Activated CD4-positive, alpha-beta T cell treated with anti-CD3 and anti-CD28 coated beads for 36 hours (primary cell): Measurements from ENCODE around the gene PTPRG. TPM values are rescaled to one million over a fixed set of nuclear protein-coding genes. Genes with fewer than 3 reads are reported as not detected.

ENCODE experiments used
- ATAC-seq: fragments of 200-7000 bp; cut with Tn5 transposase; one replicate; pipeline ENCODE4 v1.10.0; 2021; ENCODE audit warnings: mild to moderate bottlenecking, moderate library complexity
- CTCF ChIA-PET: fragments of 350-600 bp; sonication (Branson Sonifier 250); formaldehyde crosslinking; loops from one replicate; lab custom pipeline; 2021; ENCODE audit warnings: antibody characterized with exemption; lab: Charles Lee
- POLR2A ChIA-PET: fragments of 350-600 bp; sonication (Branson Sonifier 250); formaldehyde crosslinking; loops from one replicate; lab custom pipeline; 2021; ENCODE audit warnings: antibody characterized with exemption, inconsistent platforms; lab: Charles Lee
- DNase-seq: peaks from one replicate; pipeline ENCODE4 v3.0.0-alpha.2; 2020
- H3K27ac Mint-ChIP-seq: one replicate; pipeline ENCODE4 v1.8.0; 2021; ENCODE audit warnings: mixed read lengths
- H3K27me3 Mint-ChIP-seq: one replicate; pipeline ENCODE4 v1.8.0; 2021; ENCODE audit warnings: mixed read lengths
- H3K36me3 Mint-ChIP-seq: one replicate; pipeline ENCODE4 v1.8.0; 2021; ENCODE audit warnings: low read depth, mixed read lengths
- H3K4me1 Mint-ChIP-seq: one replicate; pipeline ENCODE4 v1.8.0; 2021; ENCODE audit warnings: mixed read lengths
- H3K4me3 Mint-ChIP-seq: one replicate; pipeline ENCODE4 v1.8.0; 2021; ENCODE audit warnings: mild to moderate bottlenecking, moderate library complexity, mixed read lengths
- H3K9me3 Mint-ChIP-seq: one replicate; pipeline ENCODE4 v1.8.0; 2021; ENCODE audit warnings: low read depth, mixed read lengths
- intact Hi-C, 2 experiments: fragments of 100-400 bp; cut with DNase I in 1 of 2; cut with micrococcal nuclease in 1 of 2; formaldehyde crosslinking; loops; one replicate each; pipeline versions ENCODE4 v1.14.2 to v1.15.1; 2022 to 2024; cut with DNase I, micrococcal nuclease
- total RNA-seq, 2 experiments: library from RNA; stranded (reverse); gene quantifications; one replicate each; pipeline ENCODE4 v1.2.3, GENCODE V29; 2021

Gene PTPRG
- total RNA-seq, 2 experiments from 2014 or later: 0.32 to 0.33 TPM

- ATAC-seq (no peak), DNase-seq (no peak)
- Mint-ChIP-seq H3K4me1 (no peaks in the 10 kb centered on the region), H3K36me3 (no peaks in the 10 kb centered on the region), H3K27ac (no peak overlapping the region), H3K4me3 (no peak overlapping the region), H3K27me3 (peaks cover 4% of the 10 kb centered on the region), H3K9me3 (no peaks in the 10 kb centered on the region)
- POLR2A ChIA-PET: no interaction called here
- CTCF ChIA-PET: no interaction called here
- intact Hi-C loops: no loop called here
These were observed 158.1 kb downstream of the PTPRG start for GRCh38 chr3:61719278-61719977.

GRCh38 chr3:61723038-61723437 lies 161.7 kb downstream of the PTPRG start:
- Mint-ChIP-seq H3K27ac (no peak overlapping the region), H3K4me3 (no peak overlapping the region), H3K27me3 (peaks cover 6% of the 10 kb centered on the region), H3K4me1 (no peaks in the 10 kb centered on the region), H3K9me3 (no peaks in the 10 kb centered on the region), H3K36me3 (no peaks in the 10 kb centered on the region)
- ATAC-seq (no peak), DNase-seq (no peak)
- intact Hi-C loops: no loop called here
- ChIA-PET CTCF (no interaction called here), POLR2A (no interaction called here)

- ChIA-PET CTCF (no interaction called here), POLR2A (no interaction called here)
- Mint-ChIP-seq H3K36me3 (no peaks in the 10 kb centered on the region), H3K9me3 (no peaks in the 10 kb centered on the region), H3K27me3 (peaks cover 6% of the 10 kb centered on the region), H3K27ac (no peak overlapping the region), H3K4me3 (no peak overlapping the region), H3K4me1 (no peaks in the 10 kb centered on the region)
- DNase-seq (no peak), ATAC-seq (no peak)
- intact Hi-C loops: no loop called here
These were observed 162.8 kb downstream of the PTPRG start for GRCh38 chr3:61724183-61724582.

- no peak overlapping the region for H3K27ac Mint-ChIP-seq
- CTCF ChIA-PET: no interaction called here
- no peak overlapping the region for H3K4me3 Mint-ChIP-seq
- H3K9me3 Mint-ChIP-seq: no peaks in the 10 kb centered on the region
- POLR2A ChIA-PET: no interaction called here
- H3K27me3 Mint-ChIP-seq: peaks cover 6% of the 10 kb centered on the region
- DNase-seq (no peak), ATAC-seq (no peak)
- intact Hi-C loops: no loop called here
- H3K4me1 Mint-ChIP-seq: no peaks in the 10 kb centered on the region
- no peaks in the 10 kb centered on the region for H3K36me3 Mint-ChIP-seq
These were observed 163.4 kb downstream of the PTPRG start for GRCh38 chr3:61724801-61725200.

- H3K27me3 Mint-ChIP-seq: peaks cover 6% of the 10 kb centered on the region
- intact Hi-C loops: no loop called here
These were observed 164.5 kb downstream of the PTPRG start for GRCh38 chr3:61725851-61726333.

GRCh38 chr3:61727435-61727834 lies 166.1 kb downstream of the PTPRG start:
- Mint-ChIP-seq H3K27me3 (peaks cover 5% of the 10 kb centered on the region), H3K36me3 (no peaks in the 10 kb centered on the region), H3K4me1 (no peaks in the 10 kb centered on the region), H3K27ac (no peak overlapping the region), H3K4me3 (no peak overlapping the region), H3K9me3 (no peaks in the 10 kb centered on the region)
- intact Hi-C loops: no loop called here
- no peak for ATAC-seq
- ChIA-PET CTCF (no interaction called here), POLR2A (no interaction called here)
- DNase-seq: no peak

More at GRCh38 chr3:61725851-61726333, 164.5 kb downstream of the PTPRG start:
- ChIA-PET POLR2A (no interaction called here), CTCF (no interaction called here)
- H3K9me3 Mint-ChIP-seq: no peaks in the 10 kb centered on the region
- H3K4me1 Mint-ChIP-seq: no peaks in the 10 kb centered on the region
- no peak for ATAC-seq
- no peak overlapping the region for H3K27ac Mint-ChIP-seq
- H3K4me3 Mint-ChIP-seq: no peak overlapping the region
- H3K36me3 Mint-ChIP-seq: no peaks in the 10 kb centered on the region
- DNase-seq: no peak

- Mint-ChIP-seq H3K4me3 (no peak overlapping the region), H3K36me3 (no peaks in the 10 kb centered on the region), H3K27ac (no peak overlapping the region), H3K27me3 (peaks cover 5% of the 10 kb centered on the region), H3K4me1 (no peaks in the 10 kb centered on the region), H3K9me3 (no peaks in the 10 kb centered on the region)
- intact Hi-C loops: no loop called here
- ChIA-PET CTCF (no interaction called here), POLR2A (interaction anchor here (0.6 kb wide), 1 partner anchor 126 kb away, joined by 3 read pairs; no protein-coding TSS in a partner anchor)
- no peak for ATAC-seq
- no peak for DNase-seq
These were observed 167.8 kb downstream of the PTPRG start for GRCh38 chr3:61729038-61729634.

GRCh38 chr3:61730056-61730455 lies 168.7 kb downstream of the PTPRG start:
- Mint-ChIP-seq H3K4me3 (no peak overlapping the region), H3K27ac (no peak overlapping the region), H3K4me1 (no peaks in the 10 kb centered on the region), H3K27me3 (peaks cover 5% of the 10 kb centered on the region), H3K36me3 (no peaks in the 10 kb centered on the region), H3K9me3 (no peaks in the 10 kb centered on the region)
- CTCF ChIA-PET: no interaction called here
- intact Hi-C loops: no loop called here
- no peak for DNase-seq
- POLR2A ChIA-PET: no interaction called here
- ATAC-seq: no peak

- Mint-ChIP-seq H3K4me3 (no peak overlapping the region), H3K27ac (no peak overlapping the region), H3K36me3 (no peaks in the 10 kb centered on the region), H3K4me1 (no peaks in the 10 kb centered on the region), H3K9me3 (no peaks in the 10 kb centered on the region), H3K27me3 (peaks cover 2% of the 10 kb centered on the region)
- ATAC-seq: no peak
- ChIA-PET POLR2A (no interaction called here), CTCF (no interaction called here)
- intact Hi-C loops: no loop called here
- DNase-seq: no peak
These were observed 169.3 kb downstream of the PTPRG start for GRCh38 chr3:61730577-61731231.

- POLR2A ChIA-PET: no interaction called here
These were observed 171.6 kb downstream of the PTPRG start for GRCh38 chr3:61733000-61733399.

GRCh38 chr3:61733876-61734275 lies 172.5 kb downstream of the PTPRG start:
- intact Hi-C loops: no loop called here
- DNase-seq: no peak
- no peak for ATAC-seq
- no peak overlapping the region for H3K27ac Mint-ChIP-seq
- ChIA-PET POLR2A (no interaction called here), CTCF (no interaction called here)
- no peaks in the 10 kb centered on the region for H3K36me3 Mint-ChIP-seq
- peaks cover 2% of the 10 kb centered on the region for H3K27me3 Mint-ChIP-seq
- no peaks in the 10 kb centered on the region for H3K4me1 Mint-ChIP-seq
- no peaks in the 10 kb centered on the region for H3K9me3 Mint-ChIP-seq
- no peak overlapping the region for H3K4me3 Mint-ChIP-seq

More at GRCh38 chr3:61733000-61733399, 171.6 kb downstream of the PTPRG start:
- ATAC-seq (no peak), DNase-seq (no peak)
- peaks cover 2% of the 10 kb centered on the region for H3K27me3 Mint-ChIP-seq
- H3K36me3 Mint-ChIP-seq: no peaks in the 10 kb centered on the region
- H3K27ac Mint-ChIP-seq: no peak overlapping the region
- no peaks in the 10 kb centered on the region for H3K4me1 Mint-ChIP-seq
- intact Hi-C loops: no loop called here
- no peak overlapping the region for H3K4me3 Mint-ChIP-seq
- CTCF ChIA-PET: no interaction called here
- H3K9me3 Mint-ChIP-seq: no peaks in the 10 kb centered on the region
